Measurements from ENCODE around the gene TRIM31. TPM values are rescaled to one million over a fixed set of nuclear protein-coding genes. Genes with fewer than 3 reads are reported as not detected.

TRIM31 gene
- total and polyA plus RNA-seq, 4 donors = 0.30 to 1.4 (median 0.31) TPM; not detected in 1

DNA sequence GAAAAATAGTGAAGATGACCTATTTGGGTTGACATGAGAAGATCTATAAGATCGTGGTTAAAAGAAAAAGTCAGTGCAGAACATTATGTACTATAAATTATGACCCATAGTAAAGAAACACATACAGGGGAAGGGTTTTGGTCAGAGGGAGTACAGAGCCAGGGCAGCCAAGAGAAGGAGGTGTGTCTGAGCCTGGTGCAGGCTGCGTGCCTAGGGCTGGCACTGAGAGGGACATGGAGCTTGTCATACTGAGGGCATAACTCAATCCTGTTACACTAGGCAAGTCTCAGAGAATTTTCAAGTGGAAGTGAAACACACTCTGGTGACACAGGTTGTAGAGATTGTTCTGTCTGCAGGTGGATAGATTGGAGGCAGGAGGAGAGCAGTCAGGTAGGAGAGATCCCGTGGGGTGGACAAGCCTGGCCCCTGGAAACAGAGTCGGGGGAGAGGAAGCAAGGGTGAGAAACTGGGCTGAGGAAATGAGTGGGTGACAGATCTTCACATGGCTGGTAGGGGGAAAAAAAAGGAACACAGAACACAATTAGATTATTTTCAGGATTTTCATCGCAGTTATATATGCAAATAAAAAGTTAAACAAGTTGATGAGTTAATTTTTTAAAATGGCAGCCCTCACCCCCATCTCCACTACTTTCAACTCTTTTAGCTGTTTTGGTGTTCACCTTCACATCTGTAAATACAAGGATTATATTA lies 18.8 kb downstream of the TRIM31 start:
- H3K4me3 ChIP-seq = no peak overlapping the region
- DNase-seq (no peak), ATAC-seq (ENCODE audit: insufficient read depth, low FRiP score) (no peak)
- H3K4me1 ChIP-seq (ENCODE audit: control insufficient read depth in 5 of 5, insufficient read depth in 5 of 5, low read length in 5 of 5) = no peaks in the 10 kb centered on the region
- H3K9ac ChIP-seq (ENCODE audit: insufficient read depth in 1 of 2, low read length in 2 of 2) = no peak overlapping the region
- TF ChIP-seq, protein P1, sequence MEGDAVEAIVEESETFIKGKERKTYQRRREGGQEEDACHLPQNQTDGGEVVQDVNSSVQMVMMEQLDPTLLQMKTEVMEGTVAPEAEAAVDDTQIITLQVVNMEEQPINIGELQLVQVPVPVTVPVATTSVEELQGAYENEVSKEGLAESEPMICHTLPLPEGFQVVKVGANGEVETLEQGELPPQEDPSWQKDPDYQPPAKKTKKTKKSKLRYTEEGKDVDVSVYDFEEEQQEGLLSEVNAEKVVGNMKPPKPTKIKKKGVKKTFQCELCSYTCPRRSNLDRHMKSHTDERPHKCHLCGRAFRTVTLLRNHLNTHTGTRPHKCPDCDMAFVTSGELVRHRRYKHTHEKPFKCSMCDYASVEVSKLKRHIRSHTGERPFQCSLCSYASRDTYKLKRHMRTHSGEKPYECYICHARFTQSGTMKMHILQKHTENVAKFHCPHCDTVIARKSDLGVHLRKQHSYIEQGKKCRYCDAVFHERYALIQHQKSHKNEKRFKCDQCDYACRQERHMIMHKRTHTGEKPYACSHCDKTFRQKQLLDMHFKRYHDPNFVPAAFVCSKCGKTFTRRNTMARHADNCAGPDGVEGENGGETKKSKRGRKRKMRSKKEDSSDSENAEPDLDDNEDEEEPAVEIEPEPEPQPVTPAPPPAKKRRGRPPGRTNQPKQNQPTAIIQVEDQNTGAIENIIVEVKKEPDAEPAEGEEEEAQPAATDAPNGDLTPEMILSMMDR (IDR thresholded peaks at IDR 0.05; ENCODE audit: control extremely low read depth, extremely low read depth) = no peak
- no peaks in the 10 kb centered on the region for H3K9me3 ChIP-seq (ENCODE audit: control insufficient read depth in 4 of 4, insufficient read depth in 3 of 4, low read length in 3 of 4)
- 59 to 64% methylated on average over 5 of the region's 5 CpGs for WGBS, 2 donors
- no peak overlapping the region for H3K27ac ChIP-seq (ENCODE audit: low read depth in 1 of 2, low read length in 1 of 2)
- peaks cover 0 to 79% (median 44%) of the 10 kb centered on the region in 3 donors for H3K27me3 ChIP-seq (ENCODE audit: control insufficient read depth in 3 of 3, insufficient read depth in 3 of 3, low read length in 2 of 3)
- H3K36me3 ChIP-seq (ENCODE audit: control insufficient read depth in 4 of 4, insufficient read depth in 4 of 4, low read length in 4 of 4) = no peaks in the 10 kb centered on the region

DNA sequence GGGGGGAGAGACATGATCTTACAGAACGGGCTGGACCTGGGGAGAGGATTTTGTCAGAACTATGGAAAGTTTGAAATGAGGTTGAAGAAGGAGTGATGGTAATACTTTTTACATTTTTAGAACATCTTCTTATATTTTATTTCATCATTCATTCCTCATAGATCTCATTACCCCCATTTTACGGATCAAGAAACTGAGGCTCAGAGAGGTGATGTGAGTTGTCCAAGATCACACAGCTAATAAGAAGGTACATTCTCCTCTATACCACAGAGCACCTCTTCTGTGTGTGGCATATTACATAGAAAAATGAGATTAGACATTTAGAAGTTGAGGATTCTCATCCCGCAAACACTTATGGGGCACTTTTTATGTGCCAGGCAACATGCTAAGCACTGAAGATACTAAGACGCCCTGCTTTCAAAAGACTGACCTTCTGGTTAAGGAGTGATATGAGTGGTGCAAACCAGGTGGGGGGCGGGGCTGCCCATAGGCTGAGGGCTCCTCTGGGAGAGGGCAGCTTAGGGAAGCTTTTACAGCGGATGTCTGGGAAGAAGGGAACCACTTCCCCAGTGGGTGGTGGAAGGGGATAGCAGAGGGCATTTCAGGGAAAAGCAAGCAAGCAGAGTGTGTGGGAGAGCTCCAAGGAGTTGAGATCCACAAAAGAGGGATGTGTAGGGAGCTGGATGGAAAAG lies 19.9 kb downstream of the TRIM31 start:
- 73 to 75% methylated on average over 6 of the region's 6 CpGs for WGBS, 2 donors
- no peaks in the 10 kb centered on the region for H3K9me3 ChIP-seq (ENCODE audit: control insufficient read depth in 4 of 4, insufficient read depth in 3 of 4, low read length in 3 of 4)
- TF ChIP-seq, protein P1 (IDR thresholded peaks at IDR 0.05; ENCODE audit: control extremely low read depth, extremely low read depth) = no peak
- ATAC-seq (ENCODE audit: insufficient read depth, low FRiP score) (no peak), DNase-seq (no peak)
- H3K4me3 ChIP-seq = no peak overlapping the region
- no peaks in the 10 kb centered on the region for H3K36me3 ChIP-seq (ENCODE audit: control insufficient read depth in 4 of 4, insufficient read depth in 4 of 4, low read length in 4 of 4)
- H3K27ac ChIP-seq (ENCODE audit: low read depth in 1 of 2, low read length in 1 of 2) = no peak overlapping the region
- H3K27me3 ChIP-seq (ENCODE audit: control insufficient read depth in 3 of 3, insufficient read depth in 3 of 3, low read length in 2 of 3) = peaks cover 0 to 71% (median 35%) of the 10 kb centered on the region in 3 donors
- no peaks in the 10 kb centered on the region for H3K4me1 ChIP-seq (ENCODE audit: control insufficient read depth in 5 of 5, insufficient read depth in 5 of 5, low read length in 5 of 5)
- no peak overlapping the region for H3K9ac ChIP-seq (ENCODE audit: insufficient read depth in 1 of 2, low read length in 2 of 2)

DNA sequence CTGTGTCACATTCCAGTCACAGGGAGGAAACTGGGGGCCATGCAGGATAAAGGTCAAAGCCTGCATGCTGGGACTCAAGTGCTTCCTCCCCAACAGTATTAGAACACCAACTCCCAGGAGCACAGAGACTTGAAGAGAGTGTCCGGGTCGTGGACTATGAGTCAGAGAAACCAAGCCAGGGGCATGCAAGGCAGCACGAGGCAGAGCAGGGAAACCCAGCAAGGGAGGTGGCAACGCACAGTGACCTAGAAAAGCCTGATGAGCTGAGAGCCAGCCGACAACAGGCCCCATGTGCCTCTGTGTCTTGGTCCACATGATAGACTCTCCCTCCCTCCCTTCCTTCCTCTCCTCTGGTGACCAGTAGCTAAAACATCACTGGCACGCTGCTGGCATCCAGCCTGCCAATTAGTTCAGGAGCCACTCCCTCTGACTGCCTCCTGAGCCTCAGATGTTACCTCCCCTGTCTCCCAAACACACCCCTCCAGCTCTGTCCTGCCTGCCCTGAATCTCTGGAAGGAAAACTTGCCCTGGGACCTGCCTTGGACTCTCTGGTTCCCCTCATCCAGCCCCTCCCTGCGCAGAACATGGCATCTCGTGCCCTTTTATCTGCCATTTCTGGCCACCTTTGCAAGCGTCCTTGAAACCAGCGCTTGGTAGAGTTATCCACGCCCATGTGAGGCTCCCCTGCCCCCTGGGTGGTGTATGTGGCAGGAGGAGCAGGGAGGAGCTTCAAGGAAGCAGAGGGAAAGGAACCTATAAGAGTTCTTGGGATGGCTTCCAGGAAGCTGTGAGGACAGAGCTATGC lies 21.1 kb downstream of the TRIM31 start:
- ATAC-seq (ENCODE audit: insufficient read depth, low FRiP score) (peak; percentile 65), DNase-seq (no peak)
- Histone ChIP-seq H3K4me1 (ENCODE audit: control insufficient read depth in 5 of 5, insufficient read depth in 5 of 5, low read length in 5 of 5) (no peaks in the 10 kb centered on the region), H3K36me3 (ENCODE audit: control insufficient read depth in 4 of 4, insufficient read depth in 4 of 4, low read length in 4 of 4) (no peaks in the 10 kb centered on the region), H3K27me3 (ENCODE audit: control insufficient read depth in 3 of 3, insufficient read depth in 3 of 3, low read length in 2 of 3) (peaks cover 0 to 63% (median 22%) of the 10 kb centered on the region in 3 donors), H3K9ac (ENCODE audit: insufficient read depth in 1 of 2, low read length in 2 of 2) (no peak overlapping the region), H3K27ac (ENCODE audit: low read depth in 1 of 2, low read length in 1 of 2) (peak overlapping the region in 1 of 2 donors; percentile 25), H3K4me3 (no peak overlapping the region), H3K9me3 (ENCODE audit: control insufficient read depth in 4 of 4, insufficient read depth in 3 of 4, low read length in 3 of 4) (no peaks in the 10 kb centered on the region)
- 51 to 64% methylated on average over 11 of the region's 11 CpGs for WGBS, 2 donors
- TF ChIP-seq, protein P1 (IDR thresholded peaks at IDR 0.05; ENCODE audit: control extremely low read depth, extremely low read depth) = no peak

Data from lung (tissue), 12 donors.